ENCODE results near the gene CHTOP. TPM values are rescaled to one million over a fixed set of nuclear protein-coding genes. Genes with fewer than 3 reads are reported as not detected.

The CHTOP gene
- total and polyA plus RNA-seq, 2 experiments from 2014 or later = 73.4 to 97.8 TPM

GRCh38 chr1:153633754-153634665 is at the start of gene CHTOP (continued):
- TF ChIP-seq REST (IDR thresholded peaks at IDR 0.05; ENCODE audit: unreplicated experiment) = no peak
- no peak for TF ChIP-seq ZNF331 (CRISPR knock-in tag; IDR thresholded peaks at IDR 0.05; ENCODE audit: low read depth)

GRCh38 chr1:153585006-153585405 is 48.9 kb upstream of the CHTOP start:
- no peak overlapping the region for H3K4me2 ChIP-seq
- H3K4me3 Mint-ChIP-seq = no peak overlapping the region
- H3K9me3 Mint-ChIP-seq = no peaks in the 10 kb centered on the region
- H3F3A ChIP-seq (replicated peaks; ENCODE audit: low read depth) = no peaks in the 10 kb centered on the region
- no peak overlapping the region for H2AFZ ChIP-seq
- H3K27ac ChIP-seq (ENCODE audit: low read depth) = no peak overlapping the region
- no peak overlapping the region for H3K4me3 ChIP-seq
- TF ChIP-seq REST (IDR thresholded peaks at IDR 0.05; ENCODE audit: unreplicated experiment) = no peak
- no peaks in the 10 kb centered on the region for H3K36me3 Mint-ChIP-seq (ENCODE audit: low read depth)
- peaks cover 6% of the 10 kb centered on the region; the same call in 1 of the 2 replicates for H3K4me1 ChIP-seq (ENCODE audit: insufficient read depth)
- H3K4me1 Mint-ChIP-seq = peaks cover 8% of the 10 kb centered on the region; the same call in 2 of the 3 replicates
- no peaks in the 10 kb centered on the region for H3K9me2 ChIP-seq (ENCODE audit: insufficient read depth)
- H3K27me3 ChIP-seq (ENCODE audit: insufficient read depth) = no peaks in the 10 kb centered on the region
- H3K27me3 Mint-ChIP-seq (ENCODE audit: insufficient read depth, low read depth, poor library complexity) = peaks cover 9% of the 10 kb centered on the region
- no peak for ATAC-seq
- DNase-seq (ENCODE audit: low spot score) = no peak
- no peaks in the 10 kb centered on the region for H3K79me2 ChIP-seq (replicated peaks; ENCODE audit: insufficient read depth)
- H3K36me3 ChIP-seq (ENCODE audit: insufficient read depth) = no peaks in the 10 kb centered on the region
- H3K27ac Mint-ChIP-seq = no peak overlapping the region
- H4K20me1 ChIP-seq (replicated peaks; ENCODE audit: insufficient read depth) = no peaks in the 10 kb centered on the region

- Histone ChIP-seq H3K4me2 (no peak overlapping the region), H3K4me1 (ENCODE audit: insufficient read depth) (peaks cover 6% of the 10 kb centered on the region; the same call in 1 of the 2 replicates), H4K20me1 (replicated peaks; ENCODE audit: insufficient read depth) (no peaks in the 10 kb centered on the region), H3K79me2 (replicated peaks; ENCODE audit: insufficient read depth) (no peaks in the 10 kb centered on the region), H3K4me3 (no peak overlapping the region), H3F3A (replicated peaks; ENCODE audit: low read depth) (no peaks in the 10 kb centered on the region), H2AFZ (0 out of 2 replicates have a peak overlapping the region, but pooled peaks have one; percentile 32), H3K27ac (ENCODE audit: low read depth) (no peak overlapping the region), H3K9me2 (ENCODE audit: insufficient read depth) (no peaks in the 10 kb centered on the region), H3K27me3 (ENCODE audit: insufficient read depth) (no peaks in the 10 kb centered on the region), H3K36me3 (ENCODE audit: insufficient read depth) (no peaks in the 10 kb centered on the region)
- Mint-ChIP-seq H3K27ac (no peak overlapping the region), H3K36me3 (ENCODE audit: low read depth) (no peaks in the 10 kb centered on the region), H3K4me1 (peaks cover 8% of the 10 kb centered on the region; the same call in 2 of the 3 replicates), H3K27me3 (ENCODE audit: insufficient read depth, low read depth, poor library complexity) (peaks cover 9% of the 10 kb centered on the region), H3K4me3 (no peak overlapping the region), H3K9me3 (no peaks in the 10 kb centered on the region)
- no peak for ATAC-seq
- TF ChIP-seq ZNF114 (CRISPR knock-in tag; IDR thresholded peaks at IDR 0.05) (no peak), ETS1 (IDR thresholded peaks at IDR 0.05) (no peak), STAT1 (IDR thresholded peaks at IDR 0.05; ENCODE audit: unreplicated experiment) (no peak), JUNB (IDR thresholded peaks at IDR 0.05; ENCODE audit: unreplicated experiment) (no peak)
- DNase-seq (ENCODE audit: low spot score) = no peak
These were observed 47.5 kb upstream of the CHTOP start for GRCh38 chr1:153586347-153586746.
